ENCODE results near the gene PABPC1L.

PABPC1L gene

GRCh38 chr20:44966030-44966961 is 56.4 kb downstream of the PABPC1L start, which contains the start of gene STK4:
STK4 (plus strand) TSS chr20:44966512; CDS start chr20:44966569, 57 bp downstream.
- peak; percentile 86 to 93 for DNase-seq (ENCODE audit: low read depth in 2 of 2)

- DNase-seq (ENCODE audit: low read depth in 2 of 2), result no peak
Observed at GRCh38 chr20:44967207-44967807, 57.4 kb downstream of the PABPC1L start.

- DNase-seq (ENCODE audit: low read depth in 2 of 2), result no peak
Observed at GRCh38 chr20:44969300-44969894, 59.5 kb downstream of the PABPC1L start.

- no peak for DNase-seq (ENCODE audit: low read depth in 2 of 2)
Observed at GRCh38 chr20:44970243-44970757, 60.4 kb downstream of the PABPC1L start.

GRCh38 chr20:44973053-44973452 is 63.2 kb downstream of the PABPC1L start:
- DNase-seq (ENCODE audit: low read depth in 2 of 2), result no peak

- DNase-seq (ENCODE audit: low read depth in 2 of 2), result no peak
Observed at GRCh38 chr20:44976698-44977097, 66.8 kb downstream of the PABPC1L start.

GRCh38 chr20:44979090-44979621 is 69.3 kb downstream of the PABPC1L start:
- DNase-seq (ENCODE audit: low read depth in 2 of 2), result peak in 1 of 2 donors; percentile 37

GRCh38 chr20:44981736-44982406 is 72.0 kb downstream of the PABPC1L start:
- DNase-seq (ENCODE audit: low read depth in 2 of 2), result no peak

- DNase-seq (ENCODE audit: low read depth in 2 of 2), result no peak
Observed at GRCh38 chr20:44983093-44983674, 73.3 kb downstream of the PABPC1L start.

GRCh38 chr20:44988631-44989171 is 78.8 kb downstream of the PABPC1L start:
- DNase-seq (ENCODE audit: low read depth in 2 of 2), result no peak

Measured in stimulated activated CD4-positive, alpha-beta T cell treated with anti-CD3 and anti-CD28 coated beads, Interleukin-15, amount 100 ng/mL, for 48 hours (primary cell).